Thyroid gland (tissue), 4 donors: ENCODE data around the gene KRT76.

ENCODE experiments used
- POLR2A ChIP-seq, 2 donors: fragments of 450-650 bp; IDR thresholded peaks; one replicate each; pipeline ENCODE4 v1.6.1; 2017; ENCODE audit warnings: antibody characterized with exemption in 2 of 2, mild to moderate bottlenecking in 2 of 2, moderate library complexity in 1 of 2
- TF ChIP-seq, protein P1 (sequence below), 6 experiments: fragments of 200-600 bp in 3 of 6; fragments of 450-650 bp in 3 of 6; sonication (generic) in 3 of 6; IDR thresholded peaks; one replicate each; pipeline ENCODE4 v1.5.1; 2016 to 2019; ENCODE audit warnings: antibody characterized with exemption in 6 of 6, mild to moderate bottlenecking in 2 of 6, inconsistent platforms in 1 of 6, moderate library complexity in 1 of 6

DNA sequence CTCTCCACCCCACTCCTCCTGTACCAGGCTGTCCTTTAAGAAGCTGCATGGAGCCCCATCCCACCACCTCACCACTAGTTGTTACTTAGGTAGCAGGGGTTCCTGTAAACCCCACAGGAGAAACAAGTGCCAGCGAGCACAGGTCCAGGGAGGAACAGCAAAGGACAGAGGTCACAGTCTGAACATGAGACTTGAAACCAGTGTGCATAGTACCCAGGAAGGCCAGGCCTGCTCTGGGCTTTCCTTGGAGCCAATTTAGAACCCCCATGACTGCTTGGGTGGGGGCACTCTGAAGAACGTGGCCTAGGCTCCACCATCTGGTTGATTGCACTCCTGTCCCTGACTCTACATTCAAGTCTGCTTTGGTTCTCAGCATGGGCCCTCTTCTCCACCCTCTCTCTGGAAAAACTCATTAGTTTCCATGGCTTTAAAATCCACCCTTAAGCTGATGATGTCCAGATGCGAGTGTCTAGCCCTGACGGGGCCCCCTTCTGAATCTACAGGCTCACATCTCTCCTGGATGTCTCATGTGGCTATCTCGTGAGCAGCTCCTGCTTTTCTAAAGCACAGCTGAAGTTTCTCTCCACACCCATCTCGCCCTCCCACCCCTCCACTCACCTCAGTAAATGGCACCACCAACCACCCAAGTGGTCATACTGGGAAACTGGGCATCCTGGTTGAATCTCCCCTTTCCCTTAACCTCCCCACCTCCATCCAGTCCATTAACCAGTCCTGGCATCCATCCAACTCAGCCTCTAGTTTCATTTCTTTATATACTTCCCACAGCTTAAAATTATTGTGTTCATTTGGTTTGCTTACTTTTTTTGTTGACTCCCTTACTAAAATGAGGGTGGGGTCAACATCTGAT, 10.4 kb upstream of the KRT76 start:
- TF ChIP-seq, protein P1, sequence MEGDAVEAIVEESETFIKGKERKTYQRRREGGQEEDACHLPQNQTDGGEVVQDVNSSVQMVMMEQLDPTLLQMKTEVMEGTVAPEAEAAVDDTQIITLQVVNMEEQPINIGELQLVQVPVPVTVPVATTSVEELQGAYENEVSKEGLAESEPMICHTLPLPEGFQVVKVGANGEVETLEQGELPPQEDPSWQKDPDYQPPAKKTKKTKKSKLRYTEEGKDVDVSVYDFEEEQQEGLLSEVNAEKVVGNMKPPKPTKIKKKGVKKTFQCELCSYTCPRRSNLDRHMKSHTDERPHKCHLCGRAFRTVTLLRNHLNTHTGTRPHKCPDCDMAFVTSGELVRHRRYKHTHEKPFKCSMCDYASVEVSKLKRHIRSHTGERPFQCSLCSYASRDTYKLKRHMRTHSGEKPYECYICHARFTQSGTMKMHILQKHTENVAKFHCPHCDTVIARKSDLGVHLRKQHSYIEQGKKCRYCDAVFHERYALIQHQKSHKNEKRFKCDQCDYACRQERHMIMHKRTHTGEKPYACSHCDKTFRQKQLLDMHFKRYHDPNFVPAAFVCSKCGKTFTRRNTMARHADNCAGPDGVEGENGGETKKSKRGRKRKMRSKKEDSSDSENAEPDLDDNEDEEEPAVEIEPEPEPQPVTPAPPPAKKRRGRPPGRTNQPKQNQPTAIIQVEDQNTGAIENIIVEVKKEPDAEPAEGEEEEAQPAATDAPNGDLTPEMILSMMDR (IDR thresholded peaks at IDR 0.05): no peak
- TF ChIP-seq POLR2A (IDR thresholded peaks at IDR 0.05): no peak
